Measurements from ENCODE around the gene B9D2. TPM values are rescaled to one million over a fixed set of nuclear protein-coding genes. Genes with fewer than 3 reads are reported as not detected.

Gene B9D2
- total RNA-seq, 1 donor from 2014 or later: 1.1 TPM

- Histone ChIP-seq H3K36me3 (ENCODE audit: control insufficient read depth, insufficient read depth, low read length) (no peaks in the 10 kb centered on the region), H3K4me3 (ENCODE audit: low read depth, low read length) (peak within 1 kb of the TSS; percentile 88), H3K27me3 (ENCODE audit: control insufficient read depth, insufficient read depth, low read length) (no peaks in the 10 kb centered on the region)
- FAIRE-seq (peak; percentile 82), DNase-seq (ENCODE audit: low read depth) (peak; percentile 99)
- TF ChIP-seq, protein P1, sequence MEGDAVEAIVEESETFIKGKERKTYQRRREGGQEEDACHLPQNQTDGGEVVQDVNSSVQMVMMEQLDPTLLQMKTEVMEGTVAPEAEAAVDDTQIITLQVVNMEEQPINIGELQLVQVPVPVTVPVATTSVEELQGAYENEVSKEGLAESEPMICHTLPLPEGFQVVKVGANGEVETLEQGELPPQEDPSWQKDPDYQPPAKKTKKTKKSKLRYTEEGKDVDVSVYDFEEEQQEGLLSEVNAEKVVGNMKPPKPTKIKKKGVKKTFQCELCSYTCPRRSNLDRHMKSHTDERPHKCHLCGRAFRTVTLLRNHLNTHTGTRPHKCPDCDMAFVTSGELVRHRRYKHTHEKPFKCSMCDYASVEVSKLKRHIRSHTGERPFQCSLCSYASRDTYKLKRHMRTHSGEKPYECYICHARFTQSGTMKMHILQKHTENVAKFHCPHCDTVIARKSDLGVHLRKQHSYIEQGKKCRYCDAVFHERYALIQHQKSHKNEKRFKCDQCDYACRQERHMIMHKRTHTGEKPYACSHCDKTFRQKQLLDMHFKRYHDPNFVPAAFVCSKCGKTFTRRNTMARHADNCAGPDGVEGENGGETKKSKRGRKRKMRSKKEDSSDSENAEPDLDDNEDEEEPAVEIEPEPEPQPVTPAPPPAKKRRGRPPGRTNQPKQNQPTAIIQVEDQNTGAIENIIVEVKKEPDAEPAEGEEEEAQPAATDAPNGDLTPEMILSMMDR (IDR thresholded peaks at IDR 0.05; ENCODE audit: insufficient read depth, low read length, severe bottlenecking): no peak
These were observed 33.4 kb upstream of the B9D2 start, which contains the start of the genes BCKDHA and EXOSC5 for GRCh38 chr19:41397086-41398049. Gene BCKDHA, plus strand, starts transcription at chr19:41397818. Its CDS starts 10 bp downstream, at chr19:41397828. Gene EXOSC5, minus strand, starts transcription at chr19:41397359. Its CDS starts 31 bp downstream, at chr19:41397328.

DNA sequence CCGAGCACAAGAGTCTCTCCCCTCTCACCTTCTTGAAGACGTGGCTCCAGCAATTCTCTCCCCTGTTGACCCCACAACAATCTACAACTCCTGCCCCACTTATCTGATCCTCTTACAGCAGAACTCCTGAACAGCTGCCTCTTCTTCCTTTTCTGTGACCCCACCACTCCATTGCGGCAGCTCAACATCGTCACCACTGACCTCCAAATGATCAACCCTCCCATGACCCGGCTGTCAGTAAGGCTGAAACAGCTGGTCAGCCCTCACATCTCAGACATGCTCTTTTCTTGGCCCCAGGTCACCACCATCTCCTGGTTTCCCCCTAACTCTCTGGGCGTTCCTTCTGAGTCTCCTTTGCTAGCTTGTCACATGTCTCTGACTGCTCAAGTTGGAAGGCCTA lies 31.4 kb upstream of the B9D2 start:
- FAIRE-seq (no peak), DNase-seq (ENCODE audit: low read depth) (no peak)
- peaks cover 13% of the 10 kb centered on the region for H3K36me3 ChIP-seq (ENCODE audit: control insufficient read depth, insufficient read depth, low read length)
- TF ChIP-seq, protein P1 (IDR thresholded peaks at IDR 0.05; ENCODE audit: insufficient read depth, low read length, severe bottlenecking): no peak
- no peaks in the 10 kb centered on the region for H3K27me3 ChIP-seq (ENCODE audit: control insufficient read depth, insufficient read depth, low read length)
- no peak overlapping the region for H3K4me3 ChIP-seq (ENCODE audit: low read depth, low read length)

GRCh38 chr19:41392775-41393174 lies 28.8 kb upstream of the B9D2 start:
- FAIRE-seq: no peak
- Histone ChIP-seq H3K36me3 (ENCODE audit: control insufficient read depth, insufficient read depth, low read length) (peaks cover 16% of the 10 kb centered on the region), H3K27me3 (ENCODE audit: control insufficient read depth, insufficient read depth, low read length) (no peaks in the 10 kb centered on the region), H3K4me3 (ENCODE audit: low read depth, low read length) (no peak overlapping the region)
- DNase-seq (ENCODE audit: low read depth): no peak
- TF ChIP-seq, protein P1 (IDR thresholded peaks at IDR 0.05; ENCODE audit: insufficient read depth, low read length, severe bottlenecking): no peak

DNA sequence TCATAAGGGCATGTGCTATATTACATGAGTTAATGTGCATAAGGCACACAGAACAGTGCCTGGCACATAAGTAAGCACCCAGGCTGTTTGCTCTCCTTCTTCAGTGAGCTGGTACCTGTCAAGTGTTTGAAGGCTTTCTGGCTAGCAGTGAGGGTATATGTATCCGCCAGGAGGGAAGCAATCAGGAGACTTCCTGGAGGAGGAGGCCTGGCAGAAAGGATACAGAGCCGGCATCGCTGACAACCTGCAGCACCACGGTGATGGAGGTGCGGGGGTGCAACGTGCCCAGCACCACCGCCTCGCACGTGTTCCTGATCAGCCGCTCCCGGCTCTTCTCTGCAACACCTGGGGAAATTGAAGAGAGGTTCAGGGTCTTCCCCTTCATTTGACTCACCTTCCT lies 27.7 kb upstream of the B9D2 start:
- no peaks in the 10 kb centered on the region for H3K27me3 ChIP-seq (ENCODE audit: control insufficient read depth, insufficient read depth, low read length)
- no peak overlapping the region for H3K4me3 ChIP-seq (ENCODE audit: low read depth, low read length)
- DNase-seq (ENCODE audit: low read depth) (no peak), FAIRE-seq (no peak)
- TF ChIP-seq, protein P1 (IDR thresholded peaks at IDR 0.05; ENCODE audit: insufficient read depth, low read length, severe bottlenecking): no peak
- peaks cover 16% of the 10 kb centered on the region for H3K36me3 ChIP-seq (ENCODE audit: control insufficient read depth, insufficient read depth, low read length)

DNA sequence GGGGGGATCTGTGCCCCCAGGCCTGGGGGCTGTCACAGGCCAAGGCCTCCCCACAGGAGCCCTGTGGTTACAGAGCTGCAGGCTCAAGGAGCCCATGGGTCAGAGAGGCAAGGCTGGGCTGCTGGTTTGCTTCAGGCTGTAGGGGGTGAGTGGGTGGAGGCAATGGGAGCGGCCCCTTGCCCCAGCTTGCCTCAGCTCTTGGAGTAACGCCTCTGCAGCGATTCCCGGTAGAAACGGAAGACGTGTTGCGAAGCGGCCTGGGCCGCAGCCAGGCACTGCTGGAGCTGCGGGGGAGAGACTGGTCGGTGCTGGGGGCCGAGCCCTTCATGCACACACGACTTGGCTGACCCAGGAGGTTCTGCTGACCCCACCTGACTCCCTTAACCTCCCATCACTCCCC lies 22.5 kb upstream of the B9D2 start:
- DNase-seq (ENCODE audit: low read depth) (peak; percentile 59), FAIRE-seq (no peak)
- TF ChIP-seq, protein P1 (IDR thresholded peaks at IDR 0.05; ENCODE audit: insufficient read depth, low read length, severe bottlenecking): no peak
- Histone ChIP-seq H3K27me3 (ENCODE audit: control insufficient read depth, insufficient read depth, low read length) (no peaks in the 10 kb centered on the region), H3K36me3 (ENCODE audit: control insufficient read depth, insufficient read depth, low read length) (peaks cover 12% of the 10 kb centered on the region), H3K4me3 (ENCODE audit: low read depth, low read length) (no peak overlapping the region)
